GM20000 (cell line): ENCODE measurements around the gene JSRP1.

Experiments used
- DNase-seq: peaks from one replicate; pipeline ENCODE4 v3.0.0; 2012; ENCODE audit warnings: low spot score
- TF ChIP-seq, protein P1 (sequence below): IDR thresholded peaks from 2 replicates; pipeline ENCODE4 v1.5.1; 2012; ENCODE audit warnings: mild to moderate bottlenecking, control low read depth; ENCODE audit errors: extremely low read depth, missing control alignments

The JSRP1 gene

DNA sequence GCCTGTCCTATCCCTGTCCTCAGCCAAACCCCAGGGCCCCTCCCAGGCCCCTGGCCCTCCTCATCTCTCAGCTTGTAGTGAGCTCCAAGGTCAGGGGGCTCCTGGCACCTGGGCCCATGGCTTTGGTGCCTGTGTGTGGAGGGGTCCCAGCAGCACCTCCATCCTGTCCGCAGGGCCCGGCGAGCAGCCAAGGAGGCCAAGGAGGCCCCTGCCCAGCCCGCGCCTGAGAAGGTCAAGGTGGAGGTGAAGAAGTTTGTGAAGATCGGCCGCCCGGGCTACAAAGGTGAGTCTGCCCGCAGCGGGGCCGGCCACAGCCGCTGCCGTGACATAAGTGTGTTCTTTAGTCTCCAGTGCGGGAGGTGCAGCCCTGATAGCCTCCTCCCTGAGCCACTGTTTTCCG, 10.9 kb downstream of the JSRP1 start:
- TF ChIP-seq, protein P1, sequence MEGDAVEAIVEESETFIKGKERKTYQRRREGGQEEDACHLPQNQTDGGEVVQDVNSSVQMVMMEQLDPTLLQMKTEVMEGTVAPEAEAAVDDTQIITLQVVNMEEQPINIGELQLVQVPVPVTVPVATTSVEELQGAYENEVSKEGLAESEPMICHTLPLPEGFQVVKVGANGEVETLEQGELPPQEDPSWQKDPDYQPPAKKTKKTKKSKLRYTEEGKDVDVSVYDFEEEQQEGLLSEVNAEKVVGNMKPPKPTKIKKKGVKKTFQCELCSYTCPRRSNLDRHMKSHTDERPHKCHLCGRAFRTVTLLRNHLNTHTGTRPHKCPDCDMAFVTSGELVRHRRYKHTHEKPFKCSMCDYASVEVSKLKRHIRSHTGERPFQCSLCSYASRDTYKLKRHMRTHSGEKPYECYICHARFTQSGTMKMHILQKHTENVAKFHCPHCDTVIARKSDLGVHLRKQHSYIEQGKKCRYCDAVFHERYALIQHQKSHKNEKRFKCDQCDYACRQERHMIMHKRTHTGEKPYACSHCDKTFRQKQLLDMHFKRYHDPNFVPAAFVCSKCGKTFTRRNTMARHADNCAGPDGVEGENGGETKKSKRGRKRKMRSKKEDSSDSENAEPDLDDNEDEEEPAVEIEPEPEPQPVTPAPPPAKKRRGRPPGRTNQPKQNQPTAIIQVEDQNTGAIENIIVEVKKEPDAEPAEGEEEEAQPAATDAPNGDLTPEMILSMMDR = no peak
- DNase-seq = no peak

DNA sequence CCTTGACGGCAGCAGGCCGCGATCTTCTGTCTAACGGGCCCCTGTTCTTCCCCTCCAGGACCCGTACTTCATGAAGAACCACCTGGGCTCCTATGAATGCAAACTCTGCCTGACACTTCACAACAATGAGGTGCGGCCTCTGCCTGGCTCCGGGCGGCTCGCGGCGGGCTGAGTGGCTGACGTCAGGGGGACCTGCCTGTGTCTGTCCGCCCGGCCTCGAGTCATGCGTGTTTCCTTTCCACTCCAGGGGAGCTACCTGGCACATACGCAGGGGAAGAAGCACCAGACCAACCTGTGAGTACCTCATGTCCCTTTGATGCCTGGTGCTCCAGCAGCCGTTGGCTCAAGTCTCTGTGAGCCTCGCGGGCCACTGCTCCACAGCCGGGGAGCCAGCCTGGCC, 11.7 kb downstream of the JSRP1 start:
- no peak for DNase-seq
- TF ChIP-seq, protein P1 = no peak

DNA sequence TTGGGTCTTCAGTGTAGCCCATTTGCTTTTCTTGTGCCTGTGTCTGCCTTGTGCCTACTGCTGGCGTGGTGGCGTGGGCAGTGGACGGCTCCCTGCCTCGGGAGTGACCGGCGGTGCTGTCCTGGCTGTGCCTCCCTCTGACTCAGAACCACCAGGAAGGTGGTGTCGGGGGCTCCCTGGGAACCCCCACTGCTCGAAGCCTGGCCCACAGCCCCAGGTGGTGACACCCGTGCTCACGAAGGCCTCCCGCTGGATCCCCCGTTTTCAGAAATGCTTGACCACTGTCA, 12.1 kb downstream of the JSRP1 start:
- TF ChIP-seq, protein P1 = no peak
- no peak for DNase-seq

GRCh38 chr19:2243274-2244124, 12.7 kb downstream of the JSRP1 start:
- no peak for DNase-seq
- TF ChIP-seq, protein P1 = no peak

DNA sequence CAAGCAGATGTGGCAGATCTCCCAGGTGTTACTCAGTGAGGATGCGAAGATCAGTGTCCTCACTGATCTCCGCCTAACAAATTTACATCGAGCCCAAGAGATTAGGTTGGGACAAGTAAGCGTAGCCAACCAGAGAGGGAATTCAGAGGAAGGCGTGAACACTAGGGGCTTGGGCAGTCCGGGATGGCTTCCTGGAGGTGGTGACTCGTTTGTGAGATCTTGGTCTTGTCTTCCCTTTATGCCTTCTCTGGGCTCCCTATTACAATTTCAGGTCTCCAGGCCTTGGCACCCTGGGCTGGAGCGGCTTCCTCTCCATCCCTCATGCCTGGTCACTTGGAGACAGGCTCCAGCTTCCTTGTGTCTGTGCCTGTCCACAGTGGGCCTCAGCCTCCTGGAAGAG, 13.4 kb downstream of the JSRP1 start:
- DNase-seq = no peak
- TF ChIP-seq, protein P1 = no peak

GRCh38 chr19:2242092-2242537, 14.1 kb downstream of the JSRP1 start:
- DNase-seq = no peak
- TF ChIP-seq, protein P1 = no peak

GRCh38 chr19:2240881-2241760, 15.1 kb downstream of the JSRP1 start:
- no peak for DNase-seq
- TF ChIP-seq, protein P1 = no peak
